CD1c-positive myeloid dendritic cell (primary cell): Measurements from ENCODE around the gene UQCRFS1.
"Not testable (repeated sequence)": the region's sequence is repeated elsewhere in the genome, so short reads cannot be mapped to it uniquely, and the experiment has no call there.

Source experiments
- DNase-seq: peaks from one replicate; pipeline ENCODE4 v3.0.0-alpha.2; 2016; ENCODE audit errors: extremely low spot score

The UQCRFS1 gene

GRCh38 chr19:29214411-29214810 lies 1.5 kb upstream of the UQCRFS1 start:
- DNase-seq: no peak

- DNase-seq: peak; percentile 48
Observed at GRCh38 chr19:29212356-29212647, 649 bp downstream of the UQCRFS1 start.

- DNase-seq: no peak
Observed at GRCh38 chr19:29211562-29212355, 1.2 kb downstream of the UQCRFS1 start.

GRCh38 chr19:29211041-29211440 lies 1.9 kb downstream of the UQCRFS1 start:
- DNase-seq: not testable (repeated sequence)

GRCh38 chr19:29210502-29210901 lies 2.4 kb downstream of the UQCRFS1 start:
- DNase-seq: not testable (repeated sequence)

- DNase-seq: not testable (repeated sequence)
Observed at GRCh38 chr19:29207403-29208187, 5.4 kb downstream of the UQCRFS1 start.

- DNase-seq: no peak
Observed at GRCh38 chr19:29206453-29206852, 6.5 kb downstream of the UQCRFS1 start.

GRCh38 chr19:29202281-29202680 lies 10.7 kb downstream of the UQCRFS1 start:
- DNase-seq: no peak

GRCh38 chr19:29201855-29202254 lies 11.1 kb downstream of the UQCRFS1 start:
- no peak for DNase-seq

- no peak for DNase-seq
Observed at GRCh38 chr19:29194658-29195057, 18.3 kb downstream of the UQCRFS1 start.

- DNase-seq: no peak
Observed at GRCh38 chr19:29193155-29193554, 19.8 kb downstream of the UQCRFS1 start.

- DNase-seq: no peak
Observed at GRCh38 chr19:29191005-29191404, 21.9 kb downstream of the UQCRFS1 start.

- no peak for DNase-seq
Observed at GRCh38 chr19:29189033-29189360, 24.0 kb downstream of the UQCRFS1 start.

- DNase-seq: no peak
Observed at GRCh38 chr19:29188289-29189032, 24.5 kb downstream of the UQCRFS1 start.

- DNase-seq: no peak
Observed at GRCh38 chr19:29187676-29188075, 25.3 kb downstream of the UQCRFS1 start.

- no peak for DNase-seq
Observed at GRCh38 chr19:29185427-29185826, 27.5 kb downstream of the UQCRFS1 start.

- no peak for DNase-seq
Observed at GRCh38 chr19:29176981-29177754, 35.8 kb downstream of the UQCRFS1 start.

- no peak for DNase-seq
Observed at GRCh38 chr19:29173896-29174295, 39.1 kb downstream of the UQCRFS1 start.

- no peak for DNase-seq
Observed at GRCh38 chr19:29172302-29172701, 40.6 kb downstream of the UQCRFS1 start.

- no peak for DNase-seq
Observed at GRCh38 chr19:29171525-29171924, 41.4 kb downstream of the UQCRFS1 start.

- DNase-seq: no peak
Observed at GRCh38 chr19:29170554-29170953, 42.4 kb downstream of the UQCRFS1 start.

GRCh38 chr19:29162694-29163093 lies 50.3 kb downstream of the UQCRFS1 start:
- DNase-seq: no peak
